Measurements from ENCODE around the gene RIMS4. TPM values are rescaled to one million over a fixed set of nuclear protein-coding genes. Genes with fewer than 3 reads are reported as not detected.

Gene RIMS4
- total RNA-seq, 2 donors from 2014 or later, result 1.0 to 61.9 TPM

GRCh38 chr20:44733341-44734069, 76.8 kb downstream of the RIMS4 start:
- DNase-seq (ENCODE audit: low spot score), result peak; percentile 70

GRCh38 chr20:44732327-44732726, 78.0 kb downstream of the RIMS4 start:
- intact Hi-C loops (cut with DNase I), result loop anchor here (10.0 kb wide), 1 partner anchor 528 kb away; no protein-coding TSS in a partner anchor
- no peak for DNase-seq (ENCODE audit: low spot score)
- H3K4me1 ChIP-seq (replicated peaks), result peaks cover 3% of the 10 kb centered on the region

More at GRCh38 chr20:44733341-44734069, 76.8 kb downstream of the RIMS4 start:
- Histone ChIP-seq H3K4me1 (replicated peaks) (peaks cover 3% of the 10 kb centered on the region), H3K36me3 (no peaks in the 10 kb centered on the region), H3K9me3 (no peaks in the 10 kb centered on the region), H3K27me3 (replicated peaks; ENCODE audit: insufficient read depth) (no peaks in the 10 kb centered on the region), H3K27ac (no peak overlapping the region), H3K4me3 (no peak overlapping the region)
- intact Hi-C loops (cut with DNase I), result loop anchor here (1.0 to 10.0 kb wide), 2 partner anchors 48 to 529 kb away; no protein-coding TSS in a partner anchor
- peak; percentile 84 to 96 (median 94) for TF ChIP-seq CTCF (IDR thresholded peaks at IDR 0.05)
- peak; percentile 65 for TF ChIP-seq POLR2AphosphoS5 (IDR thresholded peaks at IDR 0.05)
- no peak for TF ChIP-seq POLR2A (IDR thresholded peaks at IDR 0.05)
- 25% methylated on average over 7 of the region's 7 CpGs for WGBS

GRCh38 chr20:44731657-44732056, 78.7 kb downstream of the RIMS4 start:
- TF ChIP-seq CTCF (IDR thresholded peaks at IDR 0.05) (no peak), POLR2A (IDR thresholded peaks at IDR 0.05) (no peak), POLR2AphosphoS5 (IDR thresholded peaks at IDR 0.05) (no peak)
- DNase-seq (ENCODE audit: low spot score), result no peak
- no peak overlapping the region for H3K27ac ChIP-seq
- intact Hi-C loops (cut with DNase I), result loop anchor here (10.0 kb wide), 1 partner anchor 527 kb away; no protein-coding TSS in a partner anchor
- peaks cover 3% of the 10 kb centered on the region for H3K4me1 ChIP-seq (replicated peaks)
- H3K36me3 ChIP-seq, result no peaks in the 10 kb centered on the region
- no peaks in the 10 kb centered on the region for H3K27me3 ChIP-seq (replicated peaks; ENCODE audit: insufficient read depth)
- H3K9me3 ChIP-seq, result no peaks in the 10 kb centered on the region
- H3K4me3 ChIP-seq, result no peak overlapping the region
- WGBS, result 67% methylated on average over 8 of the region's 8 CpGs

More at GRCh38 chr20:44732327-44732726, 78.0 kb downstream of the RIMS4 start:
- H3K4me3 ChIP-seq, result no peak overlapping the region
- TF ChIP-seq POLR2A (IDR thresholded peaks at IDR 0.05) (no peak), POLR2AphosphoS5 (IDR thresholded peaks at IDR 0.05) (no peak), CTCF (IDR thresholded peaks at IDR 0.05) (no peak)
- no peaks in the 10 kb centered on the region for H3K9me3 ChIP-seq
- no peak overlapping the region for H3K27ac ChIP-seq
- WGBS, result 74% methylated on average over 6 of the region's 6 CpGs
- H3K27me3 ChIP-seq (replicated peaks; ENCODE audit: insufficient read depth), result no peaks in the 10 kb centered on the region
- no peaks in the 10 kb centered on the region for H3K36me3 ChIP-seq

- no peaks in the 10 kb centered on the region for H3K36me3 ChIP-seq
- peaks cover 3% of the 10 kb centered on the region for H3K4me1 ChIP-seq (replicated peaks)
- DNase-seq (ENCODE audit: low spot score), result peak; percentile 36
- 56% methylated on average over 2 of the region's 2 CpGs for WGBS
- no peak overlapping the region for H3K27ac ChIP-seq
- H3K27me3 ChIP-seq (replicated peaks; ENCODE audit: insufficient read depth), result no peaks in the 10 kb centered on the region
- intact Hi-C loops (cut with DNase I), result loop anchor here (10.0 kb wide), 1 partner anchor 526 kb away; no protein-coding TSS in a partner anchor
- H3K4me3 ChIP-seq, result no peak overlapping the region
- TF ChIP-seq POLR2AphosphoS5 (IDR thresholded peaks at IDR 0.05) (peak; percentile 33), POLR2A (IDR thresholded peaks at IDR 0.05) (no peak)
- no peaks in the 10 kb centered on the region for H3K9me3 ChIP-seq
Observed at GRCh38 chr20:44730441-44730840, 79.9 kb downstream of the RIMS4 start.

GRCh38 chr20:44728801-44729443, 81.4 kb downstream of the RIMS4 start:
- no peak overlapping the region for H3K4me3 ChIP-seq
- no peak overlapping the region for H3K27ac ChIP-seq
- TF ChIP-seq POLR2AphosphoS5 (IDR thresholded peaks at IDR 0.05) (peak; percentile 84), CTCF (IDR thresholded peaks at IDR 0.05) (no peak), POLR2A (IDR thresholded peaks at IDR 0.05) (no peak)
- H3K36me3 ChIP-seq, result no peaks in the 10 kb centered on the region
- 14% methylated on average over 9 of the region's 9 CpGs for whole genome bisulfite sequencing
- no peaks in the 10 kb centered on the region for H3K9me3 ChIP-seq
- peak; percentile 85 for DNase-seq (ENCODE audit: low spot score)
- peaks cover 3% of the 10 kb centered on the region for H3K4me1 ChIP-seq (replicated peaks)
- no peaks in the 10 kb centered on the region for H3K27me3 ChIP-seq (replicated peaks; ENCODE audit: insufficient read depth)
- intact Hi-C loops (cut with DNase I), result no loop called here

Data from prostate gland (tissue), 2 donors.